ENCODE data around the gene SHOC2. TPM values are rescaled to one million over a fixed set of nuclear protein-coding genes. Genes with fewer than 3 reads are reported as not detected.

SHOC2 gene
- total and polyA plus RNA-seq, 2 of the 8 experiments (the other 6 are each of a cell fraction or from before 2014, with no cell fraction given), result 7.6 to 28.2 TPM

DNA sequence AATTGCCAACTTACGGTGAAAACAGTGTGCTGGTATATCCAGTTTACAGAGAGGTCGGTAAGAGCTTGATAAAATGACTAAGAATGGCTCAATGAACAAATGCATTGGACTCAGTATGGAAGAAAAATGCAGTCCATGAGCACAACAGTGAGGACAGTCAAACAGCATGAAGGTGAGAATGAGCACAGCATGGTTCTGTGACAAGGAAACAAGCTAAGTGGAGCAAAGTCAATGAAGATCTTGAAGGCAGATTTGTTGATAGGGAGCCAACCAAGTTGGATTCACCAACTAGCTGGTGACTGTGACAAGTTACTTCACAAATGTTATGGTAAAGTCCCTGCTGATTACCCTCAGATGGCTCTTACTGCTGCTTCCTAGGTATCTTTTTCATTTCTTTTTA, 75.9 kb downstream of the SHOC2 start:
- Histone ChIP-seq H3K9ac (replicated peaks in 1 of 4; ENCODE audit: extremely low read depth in 1 of 4, low read depth in 3 of 4, low read length in 3 of 4) (no peak overlapping the region), H4K91ac (replicated peaks; ENCODE audit: insufficient read length, low read length) (no peak overlapping the region), H3K9me3 (ENCODE audit: insufficient read depth in 2 of 2, low read depth in 1 of 2, low read length in 1 of 2) (no peaks in the 10 kb centered on the region), H3K36me3 (ENCODE audit: control insufficient read depth in 2 of 4, insufficient read depth in 4 of 4, low read length in 3 of 4) (no peaks in the 10 kb centered on the region), H3K79me2 (ENCODE audit: control insufficient read depth in 1 of 2, insufficient read depth in 2 of 2, low read length in 2 of 2) (no peaks in the 10 kb centered on the region), H3K56ac (replicated peaks; ENCODE audit: insufficient read length, low read depth, low read length) (no peak overlapping the region), H2BK12ac (ENCODE audit: low read depth, low read length) (no peak overlapping the region), H3K23me2 (ENCODE audit: low read depth, low read length) (no peaks in the 10 kb centered on the region), H2BK120ac (replicated peaks; ENCODE audit: low read depth, low read length) (no peak overlapping the region), H4K5ac (ENCODE audit: insufficient read length, low read depth, low read length) (no peak overlapping the region), H2AK5ac (ENCODE audit: low read depth, low read length) (no peak overlapping the region), H3K23ac (ENCODE audit: insufficient read length) (no peak overlapping the region), H3K4ac (replicated peaks; ENCODE audit: insufficient read length, low read depth, low read length) (no peak overlapping the region), H3K79me1 (ENCODE audit: low read depth, low read length) (no peaks in the 10 kb centered on the region; the same call in 1 of the 2 replicates), H3K18ac (ENCODE audit: extremely low read depth, low read length) (no peak overlapping the region), H4K8ac (ENCODE audit: extremely low read depth, insufficient read depth, low read length) (no peak overlapping the region), H3K27me3 (replicated peaks in 1 of 4; ENCODE audit: control insufficient read depth in 3 of 4, extremely low read depth in 1 of 4, insufficient read depth in 3 of 4, low read length in 3 of 4) (no peaks in the 10 kb centered on the region), H3K4me3 (ENCODE audit: extremely low read depth in 1 of 4, insufficient read depth in 2 of 4, low read depth in 3 of 4, low read length in 4 of 4) (no peak overlapping the region), H3K4me1 (replicated peaks in 1 of 4; ENCODE audit: control insufficient read depth in 3 of 4, insufficient read depth in 4 of 4, low read length in 3 of 4) (no peaks in the 10 kb centered on the region), H4K20me1 (replicated peaks in 1 of 2; ENCODE audit: control insufficient read depth in 1 of 2, insufficient read depth in 2 of 2, low read length in 2 of 2) (peaks cover 2 to 3% of the 10 kb centered on the region in 2 experiments), H2AFZ (ENCODE audit: low read length) (no peak overlapping the region), H2BK15ac (ENCODE audit: low read length) (no peak overlapping the region), H2BK5ac (ENCODE audit: low read depth, low read length) (no peak overlapping the region), H3K27ac (ENCODE audit: low read depth, low read length) (no peak overlapping the region), H2BK20ac (ENCODE audit: low read length) (no peak overlapping the region), H3K4me2 (ENCODE audit: insufficient read depth in 1 of 2, low read depth in 2 of 2, low read length in 2 of 2) (no peak overlapping the region), H3K14ac (ENCODE audit: insufficient read length) (no peak overlapping the region)
- ChIA-PET POLR2A (ENCODE audit: partially characterized antibody) (no interaction called here), CTCF (ENCODE audit: partially characterized antibody) (no interaction called here)
- TF ChIP-seq GTF2F1 (IDR thresholded peaks at IDR 0.05; ENCODE audit: borderline replicate concordance, low read depth, low read length) (no peak), ASH2L (IDR thresholded peaks at IDR 0.05; ENCODE audit: low read length) (no peak), PHF8 (conservative IDR thresholded peaks at IDR 0.05; ENCODE audit: low read depth, low read length) (no peak)
- 92% methylated on average over 2 of the region's 2 CpGs; no CpG with 5 or more reads in 1 of the 2 experiments for WGBS, 2 experiments (ENCODE audit: extremely low coverage in 1 of 2, insufficient coverage in 1 of 2, insufficient read length in 1 of 2, insufficient replicate concordance in 2 of 2, low coverage in 1 of 2, low lambda C conversion rate in 2 of 2, missing lambda C conversion rate in 1 of 2)
- DNase-seq (ENCODE audit: low read depth in 1 of 2, low spot score in 2 of 2) (no peak), FAIRE-seq (no peak)

Measured in H1 (cell line).